Kidney (tissue), 14 donors: ENCODE results near the gene PNP. TPM values are rescaled to one million over a fixed set of nuclear protein-coding genes. Genes with fewer than 3 reads are reported as not detected.

Experiments
- DNase-seq, 5 donors: peaks; one replicate each; pipeline ENCODE4 v3.0.0-alpha.2; 2013 to 2020
- FAIRE-seq: peaks from 2 replicates; lab custom pipeline; 2012; peaks lifted over from hg19 to GRCh38; lab: Jason Lieb, UNC
- H3K27ac ChIP-seq, 2 donors: one replicate each; pipeline ENCODE4 v1.7.0; 2013; ENCODE audit warnings: low read depth in 2 of 2, low read length in 2 of 2, inconsistent platforms in 1 of 2
- H3K27me3 ChIP-seq: one replicate; pipeline ENCODE4 v1.7.1; 2013; ENCODE audit warnings: low read length, inconsistent platforms; ENCODE audit not compliant: control insufficient read depth, insufficient read depth
- H3K36me3 ChIP-seq, 3 donors: one replicate each; pipeline versions ENCODE4 v1.7.0 to v1.7.1; 2013; ENCODE audit warnings: low read length in 3 of 3, control low read depth in 1 of 3, inconsistent platforms in 1 of 3; ENCODE audit not compliant: insufficient read depth in 3 of 3, control insufficient read depth in 2 of 3
- H3K4me1 ChIP-seq, 3 donors: one replicate each; pipeline versions ENCODE4 v1.7.0 to v1.7.1; 2013; ENCODE audit warnings: low read length in 3 of 3, inconsistent platforms in 1 of 3, low read depth in 1 of 3; ENCODE audit not compliant: control insufficient read depth in 2 of 3, insufficient read depth in 2 of 3
- H3K4me3 ChIP-seq, 3 donors: one replicate each; pipeline versions ENCODE4 v1.7.0 to v1.8.1; 2013; ENCODE audit warnings: low read length in 3 of 3, control low read depth in 1 of 3, inconsistent platforms in 1 of 3
- H3K9ac ChIP-seq, 3 donors: one replicate each; pipeline versions ENCODE4 v1.7.0 to v1.7.1; 2013; ENCODE audit warnings: low read length in 3 of 3, control low read depth in 1 of 3, inconsistent platforms in 1 of 3
- H3K9me3 ChIP-seq, 3 donors: one replicate each; pipeline versions ENCODE4 v1.7.0 to v1.7.1; 2013; ENCODE audit warnings: low read length in 3 of 3, control low read depth in 1 of 3, inconsistent platforms in 1 of 3; ENCODE audit not compliant: control insufficient read depth in 2 of 3, insufficient read depth in 1 of 3
- intact Hi-C: fragments of 100-400 bp; cut with DNase I; formaldehyde crosslinking; loops from one replicate; pipeline ENCODE4 v1.11.1; 2022
- polyA plus RNA-seq: library from polyadenylated mRNA; stranded (reverse); fragments of 350-450 nt; fragmentation: Illumina TruSeq; extraction: RNeasy Lipid Tissue Mini Kit (QIAGEN cat#74804); gene quantifications from one replicate; pipeline ENCODE4 v1.2.3, GENCODE V29; 2014; ENCODE audit warnings: low read depth, low replicate concordance; ENCODE audit not compliant: insufficient read depth
- total RNA-seq: library from RNA; stranded (reverse); fragmentation: NEBNext Ultra II Directional; extraction: Animal tissue kit (Norgen Biotek cat#: 25700); gene quantifications from one replicate; pipeline ENCODE4 v1.2.1, GENCODE V29; 2021
- TF ChIP-seq, protein P1 (sequence below): IDR thresholded peaks from 3 replicates; pipeline ENCODE4 v1.5.1; 2012; ENCODE audit warnings: mild to moderate bottlenecking, moderate library complexity, borderline replicate concordance; ENCODE audit not compliant: insufficient read depth; ENCODE audit errors: extremely low read depth
- donor health status: control.
- donor health status: control.
- donor health status: control.
- donor health status: control.
- donor health status: control.
- donor health status: DM: yes; HTN: yes; CAD: no.
- donor health status: Normal renal cell carcinoma (clear cell type).

Gene PNP
- total and polyA plus RNA-seq, 2 donors from 2014 or later = 80.7 to 183 TPM

- peaks cover 7 to 40% (median 21%) of the 10 kb centered on the region in 3 donors for H3K36me3 ChIP-seq
- H3K9ac ChIP-seq = peak overlapping the region; percentile 42 to 80 (median 72)
- no peak for FAIRE-seq
- no peaks in the 10 kb centered on the region for H3K9me3 ChIP-seq
- peaks cover 3 to 19% (median 18%) of the 10 kb centered on the region in 3 donors for H3K4me1 ChIP-seq
- peak; percentile 34 to 90 (median 56) for DNase-seq
- intact Hi-C loops = no loop called here
- H3K4me3 ChIP-seq = peak overlapping the region; percentile 78 to 91 (median 81)
- TF ChIP-seq, protein P1, sequence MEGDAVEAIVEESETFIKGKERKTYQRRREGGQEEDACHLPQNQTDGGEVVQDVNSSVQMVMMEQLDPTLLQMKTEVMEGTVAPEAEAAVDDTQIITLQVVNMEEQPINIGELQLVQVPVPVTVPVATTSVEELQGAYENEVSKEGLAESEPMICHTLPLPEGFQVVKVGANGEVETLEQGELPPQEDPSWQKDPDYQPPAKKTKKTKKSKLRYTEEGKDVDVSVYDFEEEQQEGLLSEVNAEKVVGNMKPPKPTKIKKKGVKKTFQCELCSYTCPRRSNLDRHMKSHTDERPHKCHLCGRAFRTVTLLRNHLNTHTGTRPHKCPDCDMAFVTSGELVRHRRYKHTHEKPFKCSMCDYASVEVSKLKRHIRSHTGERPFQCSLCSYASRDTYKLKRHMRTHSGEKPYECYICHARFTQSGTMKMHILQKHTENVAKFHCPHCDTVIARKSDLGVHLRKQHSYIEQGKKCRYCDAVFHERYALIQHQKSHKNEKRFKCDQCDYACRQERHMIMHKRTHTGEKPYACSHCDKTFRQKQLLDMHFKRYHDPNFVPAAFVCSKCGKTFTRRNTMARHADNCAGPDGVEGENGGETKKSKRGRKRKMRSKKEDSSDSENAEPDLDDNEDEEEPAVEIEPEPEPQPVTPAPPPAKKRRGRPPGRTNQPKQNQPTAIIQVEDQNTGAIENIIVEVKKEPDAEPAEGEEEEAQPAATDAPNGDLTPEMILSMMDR = no peak
- no peaks in the 10 kb centered on the region for H3K27me3 ChIP-seq
- H3K27ac ChIP-seq = peak overlapping the region; percentile 87 to 94
Observed at GRCh38 chr14:20460458-20461224, 8.6 kb upstream of the PNP start.

- TF ChIP-seq, protein P1 = no peak
- intact Hi-C loops = no loop called here
- Histone ChIP-seq H3K9ac (peak within 1 kb of the TSS; percentile 42 to 80 (median 72)), H3K27ac (peak within 1 kb of the TSS; percentile 87 to 94), H3K27me3 (no peaks in the 10 kb centered on the region), H3K9me3 (no peaks in the 10 kb centered on the region), H3K4me1 (peaks cover 0 to 12% (median 12%) of the 10 kb centered on the region in 3 donors), H3K4me3 (peak within 1 kb of the TSS; percentile 78 to 91 (median 83)), H3K36me3 (peaks cover 7 to 33% (median 21%) of the 10 kb centered on the region in 3 donors)
- peak; percentile 99 for FAIRE-seq
- DNase-seq = peak; percentile 99 to 100 (median 100)
Observed at GRCh38 chr14:20461225-20462141, 7.7 kb upstream of the PNP start, which contains the start of gene PIP4P1. TSS of gene PIP4P1 (minus strand) at chr14:20461434. CDS start at chr14:20461325, 109 bp downstream.

GRCh38 chr14:20468764-20469241, 403 bp upstream of the PNP start:
- TF ChIP-seq, protein P1 = no peak
- peaks cover 0 to 16% (median 9%) of the 10 kb centered on the region in 3 donors for H3K4me1 ChIP-seq
- intact Hi-C loops = no loop called here
- H3K9me3 ChIP-seq = no peaks in the 10 kb centered on the region
- H3K9ac ChIP-seq = peak overlapping the region in 1 of 3 donors; percentile 93
- H3K27ac ChIP-seq = peak overlapping the region; percentile 91 to 96
- peak overlapping the region; percentile 75 to 100 (median 94) for H3K4me3 ChIP-seq
- FAIRE-seq = no peak
- DNase-seq = peak in 1 of 5 donors; percentile 42
- H3K27me3 ChIP-seq = no peaks in the 10 kb centered on the region
- H3K36me3 ChIP-seq = peaks cover 0 to 7% (median 1%) of the 10 kb centered on the region in 3 donors
